K562 (cell line): ENCODE data around the gene GNG14. TPM values are rescaled to one million over a fixed set of nuclear protein-coding genes. Genes with fewer than 3 reads are reported as not detected.

Experiments
- BRCA1 ChIP-seq, 2 experiments: fragments of 450-650 bp in 1 of 2; sonication (generic) in 1 of 2; formaldehyde crosslinking in 1 of 2; IDR thresholded peaks; 2 replicates each; pipeline versions ENCODE4 v1.5.0 to v1.6.1; 2017 to 2020; ENCODE audit warnings: mild to moderate bottlenecking in 1 of 2, missing genetic modification reagents in 1 of 2
- CAMTA2 ChIP-seq: fragments of 250-450 bp; sonication (Bioruptor Pico); conservative IDR thresholded peaks from 2 replicates; pipeline ENCODE4 v1.5.1; 2022
- DACH1 ChIP-seq: fragments of 450-650 bp; IDR thresholded peaks from 2 replicates; pipeline ENCODE4 v1.6.1; 2018; ENCODE audit not compliant: partially characterized antibody
- GATAD2B ChIP-seq: fragments of 450-650 bp; IDR thresholded peaks from 2 replicates; pipeline ENCODE4 v1.6.1; 2017; ENCODE audit warnings: mild to moderate bottlenecking, borderline replicate concordance
- MAFK ChIP-seq: IDR thresholded peaks from 2 replicates; pipeline ENCODE4 v1.6.1; 2011; ENCODE audit warnings: low read length, improper control_type of control experiment
- PHTF2 ChIP-seq: fragments of 250-450 bp; sonication (Bioruptor Pico); IDR thresholded peaks from 2 replicates; pipeline ENCODE4 v1.5.0; 2021; ENCODE audit warnings: mild to moderate bottlenecking
- SPI1 ChIP-seq: IDR thresholded peaks from 2 replicates; pipeline ENCODE4 v1.6.1; 2011; ENCODE audit warnings: low read depth, low read length, control low read depth, borderline replicate concordance
- THRB ChIP-seq: fragments of 450-650 bp; formaldehyde crosslinking; conservative IDR thresholded peaks from 2 replicates; pipeline ENCODE4 v1.4.0; 2022; ENCODE audit warnings: mild to moderate bottlenecking, missing genetic modification characterization
- VEZF1 ChIP-seq: fragments of 200-800 bp; sonication (Bioruptor generic); IDR thresholded peaks from 2 replicates; pipeline ENCODE4 v1.6.1; 2017; ENCODE audit warnings: missing genetic modification characterization, missing compliant biosample characterization
- ZBTB33 ChIP-seq: sonication (generic); formaldehyde crosslinking; IDR thresholded peaks from 2 replicates; pipeline ENCODE4 v1.8.1; 2023; ENCODE audit warnings: mild to moderate bottlenecking, missing genetic modification reagents
- ZBTB43 ChIP-seq: sonication (generic); formaldehyde crosslinking; IDR thresholded peaks from 2 replicates; pipeline ENCODE4 v1.8.0; 2023; ENCODE audit warnings: mild to moderate bottlenecking, missing genetic modification reagents
- ZBTB9 ChIP-seq: fragments of 450-650 bp; formaldehyde crosslinking; IDR thresholded peaks from 2 replicates; pipeline ENCODE4 v1.4.0; 2020; ENCODE audit warnings: mild to moderate bottlenecking, moderate library complexity
- polyA plus RNA-seq, 8 experiments: library from polyadenylated mRNA; depleted of rRNA in 4 of 8; stranded (reverse) in 5 of 8; unstranded in 3 of 8; fragments of >200 nt; fragmentation: Nextera tagmentation in 2 of 8; fragmentation: Illumina TruSeq in 1 of 8; extraction: Ambion mirVana in 2 of 8; extraction: Trizol in 1 of 8; gene quantifications; 2 replicates each; pipeline versions ENCODE4 v1.2.1 to v1.2.3, GENCODE V29; 2011 to 2014; ENCODE audit warnings: inconsistent platforms in 1 of 8, missing spikeins in 1 of 8
- total RNA-seq, 7 experiments: library from RNA; depleted of rRNA in 6 of 7; stranded (reverse); fragments of >200 nt in 6 of 7; fragmentation: Illumina TruSeq in 2 of 7; extraction: Trizol in 2 of 7; gene quantifications; 2 replicates each; pipeline versions ENCODE4 v1.2.1 to v1.2.3, GENCODE V29; 2011 to 2021; ENCODE audit warnings: low replicate concordance in 1 of 7
- TF ChIP-seq, protein P1 (sequence below): sonication (generic); formaldehyde crosslinking; IDR thresholded peaks from 2 replicates; pipeline ENCODE4 v1.8.0; 2022; ENCODE audit warnings: mild to moderate bottlenecking, missing genetic modification reagents
- TF ChIP-seq, protein P2 (sequence below): fragments of 250-450 bp; sonication (Bioruptor Pico); IDR thresholded peaks from 2 replicates; pipeline ENCODE4 v1.5.1; 2021; ENCODE audit warnings: mild to moderate bottlenecking

The GNG14 gene
- total and polyA plus RNA-seq, 9 of the 15 experiments (the other 6 are each of a cell fraction or from before 2014, with no cell fraction given) = not detected

DNA sequence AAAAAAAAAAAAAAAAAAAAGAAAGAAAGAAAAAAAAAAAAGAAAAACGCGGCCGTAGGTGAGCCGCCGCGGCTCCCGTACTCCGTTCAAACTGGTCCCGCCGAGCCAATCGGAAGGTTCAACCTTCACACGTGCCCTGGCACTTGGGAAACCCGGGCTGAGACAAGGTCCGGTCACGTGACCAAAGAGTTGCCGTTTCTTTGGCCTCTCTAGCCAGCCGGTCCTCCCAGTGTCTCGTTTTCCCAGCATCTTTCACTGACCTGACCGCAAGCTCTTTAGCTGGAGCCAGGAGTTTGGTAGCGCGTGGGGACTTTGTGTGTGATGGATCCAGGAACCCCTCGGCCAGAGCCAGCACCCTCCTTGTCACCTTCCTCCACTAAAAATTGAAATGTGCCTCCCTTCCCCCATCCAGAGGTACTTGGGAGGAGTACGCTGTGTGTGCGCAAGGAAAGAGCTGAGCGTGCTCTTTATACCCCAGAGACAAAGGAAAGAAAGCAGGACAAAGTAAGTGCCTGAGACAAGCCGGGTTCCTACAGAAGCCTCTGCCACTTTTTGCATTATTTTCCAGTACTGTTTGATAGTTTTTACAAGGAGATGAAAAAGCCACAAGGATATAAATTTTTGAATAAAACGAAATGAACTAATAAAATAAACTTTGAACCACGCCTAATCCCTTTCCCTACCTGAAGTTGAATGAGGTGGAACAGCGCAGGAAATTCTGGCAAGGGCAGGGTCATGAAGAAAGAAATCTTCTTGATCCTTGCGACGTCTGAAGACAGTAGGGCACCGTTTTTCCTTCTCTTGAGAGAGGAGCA, 35.0 kb downstream of the GNG14 start (continued):
- TF ChIP-seq VEZF1 (CRISPR knock-in tag) (no peak; the same call in 1 of the 2 replicates), DACH1 (no peak), ZBTB9 (CRISPR knock-in tag) (no peak), THRB (CRISPR knock-in tag) (peak; percentile 53; the same call in 1 of the 2 replicates), SPI1 (no peak), PHTF2 (no peak), ZBTB43 (CRISPR knock-in tag) (no peak), MAFK (0 out of 2 replicates have a peak, but pooled peaks have one; percentile 41), CAMTA2 (CRISPR knock-in tag) (no peak), GATAD2B (0 out of 2 replicates have a peak, but pooled peaks have one; percentile 43), ZBTB33 (no peak), BRCA1 (IDR thresholded peaks at IDR 0.05) (no peak), BRCA1 (CRISPR knock-in tag; IDR thresholded peaks at IDR 0.05) (no peak)
- TF ChIP-seq, protein P1, sequence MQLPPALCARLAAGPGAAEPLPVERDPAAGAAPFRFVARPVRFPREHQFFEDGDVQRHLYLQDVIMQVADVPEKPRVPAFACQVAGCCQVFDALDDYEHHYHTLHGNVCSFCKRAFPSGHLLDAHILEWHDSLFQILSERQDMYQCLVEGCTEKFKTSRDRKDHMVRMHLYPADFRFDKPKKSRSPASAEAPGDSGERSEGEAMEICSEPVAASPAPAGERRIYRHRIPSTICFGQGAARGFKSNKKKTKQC (CRISPR knock-in tag) = no peak; the same call in 1 of the 2 replicates
- TF ChIP-seq, protein P2, sequence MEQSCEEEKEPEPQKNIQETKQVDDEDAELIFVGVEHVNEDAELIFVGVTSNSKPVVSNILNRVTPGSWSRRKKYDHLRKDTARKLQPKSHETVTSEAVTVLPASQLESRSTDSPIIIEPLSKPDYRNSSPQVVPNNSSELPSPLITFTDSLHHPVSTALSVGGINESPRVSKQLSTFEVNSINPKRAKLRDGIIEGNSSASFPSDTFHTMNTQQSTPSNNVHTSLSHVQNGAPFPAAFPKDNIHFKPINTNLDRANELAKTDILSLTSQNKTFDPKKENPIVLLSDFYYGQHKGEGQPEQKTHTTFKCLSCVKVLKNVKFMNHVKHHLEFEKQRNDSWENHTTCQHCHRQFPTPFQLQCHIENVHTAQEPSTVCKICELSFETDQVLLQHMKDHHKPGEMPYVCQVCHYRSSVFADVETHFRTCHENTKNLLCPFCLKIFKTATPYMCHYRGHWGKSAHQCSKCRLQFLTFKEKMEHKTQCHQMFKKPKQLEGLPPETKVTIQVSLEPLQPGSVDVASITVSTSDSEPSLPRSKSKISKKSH = no peak
